DOHH2 (cell line): ENCODE data around the gene DMPK.

ENCODE experiments used
- H3F3A ChIP-seq: fragments of 200-600 bp; sonication (generic), shearing (Covaris generic); 2 replicates; pipeline ENCODE4 v1.6.0; 2016; ENCODE audit warnings: antibody characterized with exemption, mild to moderate bottlenecking; ENCODE audit not compliant: control insufficient read depth, insufficient read depth
- H3K27ac ChIP-seq: fragments of 200-600 bp; sonication (generic); 2 replicates; pipeline ENCODE4 v1.5.1; 2014; ENCODE audit warnings: low read depth, mild to moderate bottlenecking, low read length, moderate library complexity
- H3K27me3 ChIP-seq: fragments of 200-600 bp; sonication (generic); 2 replicates; pipeline ENCODE4 v1.6.1; 2014; ENCODE audit warnings: mild to moderate bottlenecking, low read length, mixed read lengths; ENCODE audit not compliant: control insufficient read depth
- H3K36me3 ChIP-seq: fragments of 200-600 bp; sonication (generic); 2 replicates; pipeline ENCODE4 v1.6.1; 2014; ENCODE audit warnings: mild to moderate bottlenecking, low read length, moderate library complexity, mixed read lengths; ENCODE audit not compliant: control insufficient read depth
- H3K4me1 ChIP-seq: fragments of 200-600 bp; sonication (generic); 2 replicates; pipeline ENCODE4 v1.6.1; 2014; ENCODE audit warnings: mild to moderate bottlenecking, low read length, mixed read lengths; ENCODE audit not compliant: control insufficient read depth
- H3K4me2 ChIP-seq: fragments of 200-600 bp; sonication (generic); 2 replicates; pipeline ENCODE4 v1.6.0; 2014; ENCODE audit warnings: mild to moderate bottlenecking, low read length, moderate library complexity
- H3K4me3 ChIP-seq: fragments of 200-600 bp; sonication (generic); 2 replicates; pipeline ENCODE4 v1.5.1; 2014; ENCODE audit warnings: mild to moderate bottlenecking, low read length, mixed read lengths
- H3K79me2 ChIP-seq: fragments of 200-600 bp; sonication (generic); 2 replicates; pipeline ENCODE4 v1.6.1; 2014; ENCODE audit warnings: mild to moderate bottlenecking, low read length, mixed read lengths; ENCODE audit not compliant: control insufficient read depth
- H3K9me2 ChIP-seq: fragments of 200-600 bp; sonication (generic); replicated peaks from 2 replicates; pipeline ENCODE4 v1.6.1; 2014; ENCODE audit warnings: mild to moderate bottlenecking, low read length, mixed read lengths; ENCODE audit not compliant: control insufficient read depth
- H3K9me3 ChIP-seq: fragments of 200-600 bp; sonication (generic); 2 replicates; pipeline ENCODE4 v1.6.1; 2014; ENCODE audit warnings: antibody characterized with exemption, low read length, mixed read lengths; ENCODE audit not compliant: control insufficient read depth, insufficient read depth
- H4K20me1 ChIP-seq: fragments of 200-600 bp; sonication (generic); 2 replicates; pipeline ENCODE4 v1.6.0; 2014; ENCODE audit warnings: low read depth, mild to moderate bottlenecking, antibody characterized with exemption, low read length, moderate library complexity; ENCODE audit not compliant: control insufficient read depth, insufficient read depth
- CTCF ChIP-seq: fragments of 200-600 bp; sonication (generic); IDR thresholded peaks from one replicate; pipeline ENCODE4 v1.5.1; 2014; ENCODE audit warnings: antibody characterized with exemption, mild to moderate bottlenecking, low read depth, low read length; ENCODE audit not compliant: poor library complexity, severe bottlenecking
- EZH2phosphoT487 ChIP-seq: fragments of 200-600 bp; sonication (generic); IDR thresholded peaks from 2 replicates; pipeline ENCODE4 v1.6.1; 2017; ENCODE audit warnings: borderline replicate concordance, mild to moderate bottlenecking, antibody characterized with exemption, low read length, moderate library complexity, mixed read lengths

DMPK gene

GRCh38 chr19:45820413-45821102 is 38.3 kb upstream of the DMPK start:
- Histone ChIP-seq H3K4me3 (no peak overlapping the region), H3K4me1 (peaks cover 11% of the 10 kb centered on the region), H3K79me2 (no peaks in the 10 kb centered on the region), H4K20me1 (peaks cover 5% of the 10 kb centered on the region; the same call in 1 of the 2 replicates), H3K36me3 (peaks cover 63% of the 10 kb centered on the region), H3K27me3 (no peaks in the 10 kb centered on the region), H3K4me2 (no peak overlapping the region), H3K27ac (no peak overlapping the region), H3K9me3 (no peaks in the 10 kb centered on the region), H3F3A (no peaks in the 10 kb centered on the region), H3K9me2 (no peaks in the 10 kb centered on the region)
- TF ChIP-seq CTCF (no peak), EZH2phosphoT487 (no peak)

DNA sequence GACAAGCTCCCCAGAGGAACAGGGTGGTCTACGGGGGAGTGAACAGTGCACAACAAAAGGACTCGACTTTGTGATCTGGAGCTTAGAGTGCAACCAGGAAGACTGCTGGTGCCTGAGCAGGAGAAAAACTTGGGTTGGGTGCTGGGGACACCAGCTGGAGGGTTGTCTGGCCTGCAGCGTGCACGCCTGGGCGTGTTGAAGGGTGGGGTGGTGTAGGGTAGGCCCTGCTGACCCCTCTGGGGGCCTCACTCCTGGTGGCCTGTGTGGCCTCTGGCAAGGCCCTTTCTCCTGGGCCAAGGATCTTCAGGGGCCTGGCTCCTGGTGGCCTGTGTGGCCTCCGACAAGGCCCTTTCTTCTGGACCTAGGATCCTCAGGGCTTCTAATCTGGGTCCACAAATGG is 37.5 kb upstream of the DMPK start:
- TF ChIP-seq EZH2phosphoT487 (no peak), CTCF (no peak)
- Histone ChIP-seq H3K4me2 (no peak overlapping the region), H3F3A (no peaks in the 10 kb centered on the region), H3K79me2 (no peaks in the 10 kb centered on the region), H3K9me3 (no peaks in the 10 kb centered on the region), H3K9me2 (no peaks in the 10 kb centered on the region), H3K4me1 (peaks cover 11% of the 10 kb centered on the region), H4K20me1 (peaks cover 5% of the 10 kb centered on the region; the same call in 1 of the 2 replicates), H3K27ac (no peak overlapping the region), H3K4me3 (no peak overlapping the region), H3K36me3 (peaks cover 60% of the 10 kb centered on the region), H3K27me3 (no peaks in the 10 kb centered on the region)

DNA sequence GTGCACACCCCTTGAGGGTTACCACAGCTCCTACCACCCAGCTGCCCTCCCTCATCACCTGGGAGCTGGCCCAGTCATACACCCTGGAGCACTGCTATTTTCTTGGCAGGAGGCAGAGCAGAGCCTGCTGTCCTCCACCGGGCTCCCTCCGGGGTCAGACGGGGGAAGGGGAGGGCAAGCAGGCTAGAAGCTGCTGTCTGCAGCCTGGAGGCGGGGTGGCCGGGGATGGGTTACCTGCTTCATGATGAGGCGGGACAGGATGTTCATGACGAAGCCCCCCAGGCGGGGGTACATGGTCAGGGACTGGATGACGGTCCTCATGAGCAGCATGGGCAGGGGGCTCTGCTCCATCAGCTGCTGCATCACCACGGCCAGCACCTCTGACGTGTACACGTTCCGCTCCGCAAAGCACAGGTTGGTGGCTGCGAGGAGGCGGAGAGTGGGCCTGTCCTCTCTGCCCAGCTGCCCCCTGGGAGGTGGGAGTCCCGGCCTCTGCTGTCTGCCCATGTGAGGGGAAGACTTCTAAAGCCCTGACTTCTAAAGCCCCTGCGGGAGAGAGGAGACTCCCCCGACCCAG is 35.5 kb upstream of the DMPK start:
- Histone ChIP-seq H3K9me2 (no peaks in the 10 kb centered on the region), H3K27me3 (no peaks in the 10 kb centered on the region), H3K4me1 (peaks cover 11% of the 10 kb centered on the region), H3F3A (no peaks in the 10 kb centered on the region), H3K4me2 (no peak overlapping the region), H4K20me1 (peaks cover 5% of the 10 kb centered on the region; the same call in 1 of the 2 replicates), H3K36me3 (peaks cover 49% of the 10 kb centered on the region), H3K27ac (no peak overlapping the region), H3K9me3 (no peaks in the 10 kb centered on the region), H3K79me2 (no peaks in the 10 kb centered on the region), H3K4me3 (no peak overlapping the region)
- TF ChIP-seq EZH2phosphoT487 (no peak), CTCF (no peak)
